Vagina (tissue), 2 donors: ENCODE results near the gene SMOC2. TPM values are rescaled to one million over a fixed set of nuclear protein-coding genes. Genes with fewer than 3 reads are reported as not detected.

Experiments used
- DNase-seq, 2 donors: peaks; one replicate each; pipeline ENCODE4 v3.0.0-alpha.2; 2017; ENCODE audit errors: extremely low spot score in 2 of 2
- H3K27ac ChIP-seq: fragments of 200-600 bp; sonication (generic); one replicate; pipeline ENCODE4 v1.5.1; 2019
- H3K27me3 ChIP-seq: fragments of 200-600 bp; sonication (generic); one replicate; pipeline ENCODE4 v1.5.1; 2019
- H3K36me3 ChIP-seq, 2 donors: fragments of 200-600 bp; sonication (generic); one replicate each; pipeline ENCODE4 v1.5.1; 2017 to 2019
- H3K4me1 ChIP-seq: fragments of 200-600 bp; sonication (generic); one replicate; pipeline ENCODE4 v1.5.1; 2019
- H3K4me3 ChIP-seq, 2 donors: fragments of 200-600 bp; sonication (generic); 1 replicate in 1 of 2; 2 replicates in 1 of 2; pipeline ENCODE4 v1.5.1; 2016 to 2019
- H3K9me3 ChIP-seq: fragments of 200-600 bp; sonication (generic); one replicate; pipeline ENCODE4 v1.5.1; 2019
- POLR2A ChIP-seq, 2 donors: fragments of 450-650 bp; IDR thresholded peaks; one replicate each; pipeline ENCODE4 v1.6.1; 2017; ENCODE audit warnings: antibody characterized with exemption in 2 of 2, mild to moderate bottlenecking in 2 of 2, moderate library complexity in 2 of 2
- POLR2AphosphoS5 ChIP-seq, 2 donors: sonication (generic); formaldehyde crosslinking; IDR thresholded peaks; one replicate each; pipeline ENCODE4 v1.9.0; 2017; ENCODE audit warnings: antibody characterized with exemption in 2 of 2, mild to moderate bottlenecking in 2 of 2, low read depth in 1 of 2; ENCODE audit not compliant: insufficient read depth in 1 of 2
- intact Hi-C: fragments of 100-400 bp; cut with DNase I; formaldehyde crosslinking; loops from one replicate; pipeline ENCODE4 v1.15.1; 2023
- total RNA-seq: library from RNA; depleted of rRNA; stranded (reverse); fragments of >200 nt; gene quantifications from one replicate; pipeline ENCODE4 v1.2.3, GENCODE V29; 2016
- TF ChIP-seq, protein P1 (sequence below), 3 experiments: fragments of 450-650 bp in 2 of 3; fragments of 200-600 bp in 1 of 3; sonication (generic) in 1 of 3; IDR thresholded peaks; one replicate each; pipeline ENCODE4 v1.5.1; 2017 to 2019; ENCODE audit warnings: antibody characterized with exemption in 3 of 3, mild to moderate bottlenecking in 2 of 3, moderate library complexity in 2 of 3

SMOC2 gene
- total RNA-seq, 1 donor from 2014 or later = 22.1 TPM

DNA sequence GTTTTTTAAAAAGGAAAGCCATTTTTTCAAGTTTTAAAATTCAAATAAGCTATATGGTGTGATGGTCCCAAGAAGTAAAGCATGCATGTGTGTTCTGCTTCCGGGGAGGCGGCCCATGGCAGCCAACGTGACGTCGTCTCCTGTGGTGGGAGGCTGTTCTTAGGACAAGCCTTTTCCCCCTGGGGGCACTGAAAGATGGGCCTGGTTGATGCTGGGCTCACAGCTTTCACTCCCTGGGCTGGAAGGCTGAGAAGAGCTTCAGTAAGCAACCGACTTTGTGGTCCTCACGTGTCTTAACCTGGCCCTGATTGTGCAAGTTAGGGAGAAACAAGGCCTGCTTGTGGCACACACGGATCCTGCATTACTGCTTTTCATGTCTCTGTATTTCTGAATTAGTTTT lies 84.1 kb downstream of the SMOC2 start:
- no peaks in the 10 kb centered on the region for H3K27me3 ChIP-seq
- DNase-seq = no peak
- peaks cover 4% of the 10 kb centered on the region for H3K4me1 ChIP-seq
- no peak overlapping the region for H3K27ac ChIP-seq
- no peaks in the 10 kb centered on the region for H3K9me3 ChIP-seq
- H3K4me3 ChIP-seq = no peak overlapping the region
- intact Hi-C loops = no loop called here
- TF ChIP-seq, protein P1, sequence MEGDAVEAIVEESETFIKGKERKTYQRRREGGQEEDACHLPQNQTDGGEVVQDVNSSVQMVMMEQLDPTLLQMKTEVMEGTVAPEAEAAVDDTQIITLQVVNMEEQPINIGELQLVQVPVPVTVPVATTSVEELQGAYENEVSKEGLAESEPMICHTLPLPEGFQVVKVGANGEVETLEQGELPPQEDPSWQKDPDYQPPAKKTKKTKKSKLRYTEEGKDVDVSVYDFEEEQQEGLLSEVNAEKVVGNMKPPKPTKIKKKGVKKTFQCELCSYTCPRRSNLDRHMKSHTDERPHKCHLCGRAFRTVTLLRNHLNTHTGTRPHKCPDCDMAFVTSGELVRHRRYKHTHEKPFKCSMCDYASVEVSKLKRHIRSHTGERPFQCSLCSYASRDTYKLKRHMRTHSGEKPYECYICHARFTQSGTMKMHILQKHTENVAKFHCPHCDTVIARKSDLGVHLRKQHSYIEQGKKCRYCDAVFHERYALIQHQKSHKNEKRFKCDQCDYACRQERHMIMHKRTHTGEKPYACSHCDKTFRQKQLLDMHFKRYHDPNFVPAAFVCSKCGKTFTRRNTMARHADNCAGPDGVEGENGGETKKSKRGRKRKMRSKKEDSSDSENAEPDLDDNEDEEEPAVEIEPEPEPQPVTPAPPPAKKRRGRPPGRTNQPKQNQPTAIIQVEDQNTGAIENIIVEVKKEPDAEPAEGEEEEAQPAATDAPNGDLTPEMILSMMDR (IDR thresholded peaks at IDR 0.05) = no peak
- TF ChIP-seq POLR2A (IDR thresholded peaks at IDR 0.05) (no peak), POLR2AphosphoS5 (IDR thresholded peaks at IDR 0.05; ENCODE audit: insufficient read depth in 1 of 2, low read depth in 1 of 2) (no peak)
- H3K36me3 ChIP-seq = no peaks in the 10 kb centered on the region

DNA sequence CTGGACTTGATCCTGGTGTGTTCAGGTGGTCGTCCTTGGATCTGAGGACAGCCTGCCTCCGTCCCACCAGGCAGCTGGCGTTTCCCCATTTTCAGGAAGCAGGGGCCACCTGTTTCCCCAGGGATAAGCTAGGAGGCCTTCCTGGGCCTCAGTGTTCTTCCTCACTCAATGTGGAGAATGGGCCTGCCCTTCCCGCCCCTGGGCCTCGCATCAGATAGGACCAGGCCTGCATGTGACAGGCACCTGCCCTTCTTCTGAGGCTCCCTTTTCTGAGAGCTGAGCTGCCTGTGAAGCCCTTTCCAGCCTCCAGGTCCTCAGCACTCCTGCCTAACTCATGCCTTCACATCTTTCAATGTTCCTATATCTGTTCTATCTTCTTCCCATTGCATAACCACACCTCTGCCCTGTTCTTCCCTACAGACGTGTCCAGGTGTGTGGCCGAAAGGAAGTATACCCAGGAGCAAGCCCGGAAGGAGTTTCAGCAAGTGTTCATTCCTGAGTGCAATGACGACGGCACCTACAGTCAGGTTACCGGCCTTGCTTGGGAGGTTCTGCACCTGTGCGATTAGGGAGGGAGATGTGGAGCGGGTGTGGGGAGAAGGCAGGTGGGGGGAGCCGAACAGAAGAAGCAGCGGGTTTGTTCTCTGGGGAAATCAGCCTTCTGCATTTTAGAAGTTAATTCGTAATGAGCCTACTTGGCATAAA lies 85.1 kb downstream of the SMOC2 start:
- H3K36me3 ChIP-seq = no peaks in the 10 kb centered on the region
- DNase-seq = no peak
- no peaks in the 10 kb centered on the region for H3K27me3 ChIP-seq
- H3K9me3 ChIP-seq = no peaks in the 10 kb centered on the region
- H3K4me3 ChIP-seq = no peak overlapping the region
- peaks cover 4% of the 10 kb centered on the region for H3K4me1 ChIP-seq
- intact Hi-C loops = no loop called here
- TF ChIP-seq, protein P1 (IDR thresholded peaks at IDR 0.05) = no peak
- TF ChIP-seq POLR2A (IDR thresholded peaks at IDR 0.05) = no peak
- no peak for TF ChIP-seq POLR2AphosphoS5 (IDR thresholded peaks at IDR 0.05; ENCODE audit: insufficient read depth in 1 of 2, low read depth in 1 of 2)
- H3K27ac ChIP-seq = peak overlapping the region; percentile 15

DNA sequence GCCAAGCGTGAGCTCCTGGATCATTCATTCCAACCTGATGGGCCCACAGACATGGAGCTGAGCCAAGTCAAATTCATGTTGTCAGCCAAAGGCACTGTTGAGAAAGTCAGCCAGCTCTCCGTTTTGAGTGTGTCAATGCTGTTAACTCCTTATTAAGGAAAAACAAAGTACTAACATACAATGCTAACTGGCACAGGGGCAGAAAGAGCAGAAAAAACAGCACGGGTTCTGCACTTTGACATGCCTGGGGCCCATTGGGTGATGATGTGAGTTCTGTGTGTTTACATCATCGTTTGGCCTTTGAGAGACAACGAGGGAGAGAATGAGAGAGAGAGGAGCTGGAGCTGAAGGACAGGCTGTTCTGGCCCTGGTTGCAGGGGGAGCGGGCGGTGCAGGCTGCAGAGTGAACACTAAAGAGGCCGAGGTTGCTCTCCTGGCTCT lies 85.9 kb downstream of the SMOC2 start:
- Histone ChIP-seq H3K36me3 (no peaks in the 10 kb centered on the region), H3K27me3 (no peaks in the 10 kb centered on the region), H3K4me1 (peaks cover 4% of the 10 kb centered on the region), H3K9me3 (no peaks in the 10 kb centered on the region), H3K4me3 (no peak overlapping the region), H3K27ac (no peak overlapping the region)
- intact Hi-C loops = no loop called here
- no peak for DNase-seq
- no peak for TF ChIP-seq POLR2A (IDR thresholded peaks at IDR 0.05)
- peak; percentile 16 to 53 for TF ChIP-seq POLR2AphosphoS5 (IDR thresholded peaks at IDR 0.05; ENCODE audit: insufficient read depth in 1 of 2, low read depth in 1 of 2)

DNA sequence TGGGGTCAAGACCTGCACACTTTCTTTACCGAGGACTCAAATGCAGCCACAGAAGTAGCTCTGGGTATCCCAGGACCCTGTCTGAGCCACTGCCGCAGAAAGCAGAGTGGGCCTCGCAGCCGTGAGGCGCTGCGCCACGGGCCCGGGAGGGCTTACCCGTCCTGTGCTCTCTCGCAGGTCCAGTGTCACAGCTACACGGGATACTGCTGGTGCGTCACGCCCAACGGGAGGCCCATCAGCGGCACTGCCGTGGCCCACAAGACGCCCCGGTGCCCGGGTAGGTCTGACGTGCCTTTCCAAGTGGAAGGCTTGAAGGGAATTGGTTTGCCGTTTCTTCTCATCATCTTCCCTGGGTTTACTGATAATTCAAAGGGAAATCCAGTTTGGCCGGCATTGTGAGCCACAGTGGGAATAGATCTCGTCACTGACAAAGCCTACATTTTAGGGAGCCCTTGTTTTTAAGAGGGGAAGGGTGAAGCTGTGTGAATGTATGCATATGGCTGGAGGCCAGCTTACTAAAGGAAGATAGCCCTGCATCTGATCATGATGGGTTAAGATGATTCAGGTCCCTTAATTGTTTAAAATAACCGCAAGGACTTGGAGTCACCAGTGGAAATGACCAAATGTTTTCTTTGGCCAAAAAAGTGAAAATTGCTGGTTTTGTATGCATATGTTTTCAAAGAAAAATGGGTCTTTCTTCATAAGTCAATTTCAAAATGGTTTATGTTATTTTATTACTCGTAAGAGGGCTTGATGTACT lies 86.6 kb downstream of the SMOC2 start:
- intact Hi-C loops = no loop called here
- no peaks in the 10 kb centered on the region for H3K9me3 ChIP-seq
- no peak overlapping the region for H3K27ac ChIP-seq
- no peak overlapping the region for H3K4me3 ChIP-seq
- H3K4me1 ChIP-seq = peaks cover 4% of the 10 kb centered on the region
- no peak for TF ChIP-seq POLR2A (IDR thresholded peaks at IDR 0.05)
- no peak for TF ChIP-seq POLR2AphosphoS5 (IDR thresholded peaks at IDR 0.05; ENCODE audit: insufficient read depth in 1 of 2, low read depth in 1 of 2)
- TF ChIP-seq, protein P1 (IDR thresholded peaks at IDR 0.05) = no peak
- no peaks in the 10 kb centered on the region for H3K36me3 ChIP-seq
- no peaks in the 10 kb centered on the region for H3K27me3 ChIP-seq
- no peak for DNase-seq

DNA sequence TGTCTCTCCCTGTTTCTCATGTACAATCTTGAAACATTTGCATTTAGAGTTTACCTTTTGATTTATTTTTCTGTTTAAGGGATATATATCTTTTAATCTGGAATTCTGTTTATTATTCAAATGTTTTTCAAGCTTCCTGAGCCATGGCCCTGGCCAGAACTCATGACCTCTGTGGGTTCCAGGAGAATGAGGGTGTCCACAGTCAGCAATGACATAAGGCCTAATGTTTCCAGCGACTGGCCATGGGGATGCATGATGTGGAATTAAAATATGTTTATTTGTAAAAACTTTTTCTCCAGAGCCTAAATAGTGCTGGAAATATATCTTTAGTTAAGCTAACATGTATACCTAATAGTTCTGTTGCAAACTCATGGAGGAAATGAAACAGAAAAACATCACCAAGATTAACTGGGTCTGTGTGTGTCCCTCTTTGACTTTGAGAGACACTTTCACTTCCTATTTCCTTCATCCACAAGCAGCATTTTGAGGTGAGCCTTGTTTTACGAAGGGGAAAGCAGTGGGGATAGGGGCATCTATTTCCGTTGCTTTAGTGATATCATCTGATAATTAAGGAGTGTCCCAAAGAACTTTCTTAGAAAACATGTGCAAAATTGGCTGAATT lies 87.6 kb downstream of the SMOC2 start:
- peaks cover 4% of the 10 kb centered on the region for H3K4me1 ChIP-seq
- DNase-seq = no peak
- H3K27me3 ChIP-seq = no peaks in the 10 kb centered on the region
- no peak for TF ChIP-seq POLR2A (IDR thresholded peaks at IDR 0.05)
- TF ChIP-seq, protein P1 (IDR thresholded peaks at IDR 0.05) = no peak
- TF ChIP-seq POLR2AphosphoS5 (IDR thresholded peaks at IDR 0.05; ENCODE audit: insufficient read depth in 1 of 2, low read depth in 1 of 2) = no peak
- no peaks in the 10 kb centered on the region for H3K36me3 ChIP-seq
- H3K4me3 ChIP-seq = no peak overlapping the region
- no peaks in the 10 kb centered on the region for H3K9me3 ChIP-seq
- no peak overlapping the region for H3K27ac ChIP-seq
- intact Hi-C loops = no loop called here
